A673 (cell line): Measurements from ENCODE around the gene TLX3. TPM values are rescaled to one million over a fixed set of nuclear protein-coding genes. Genes with fewer than 3 reads are reported as not detected.
A peak's percentile ranks its signal among the peaks of the same experiment; 100 is the strongest.

ENCODE experiments used
- BruUV-seq: library from RNA; stranded (reverse); fragments of 400-500 nt; replicated peaks from 2 replicates; lab custom pipeline; 2021; lab: Mats Ljungman, UMichigan
- CTCF ChIA-PET: fragments of 300-600 bp; sonication (Branson Sonifier 250); formaldehyde crosslinking; loops from one replicate; lab custom pipeline; 2022; ENCODE audit warnings: antibody characterized with exemption; lab: Charles Lee
- POLR2A ChIA-PET: fragments of 300-600 bp; sonication (Branson Sonifier 250); formaldehyde crosslinking; loops from one replicate; lab custom pipeline; 2022; ENCODE audit warnings: antibody characterized with exemption; ENCODE audit not compliant: low non-redundant PET; lab: Charles Lee
- DNase-seq: peaks from one replicate; pipeline ENCODE4 v3.0.0-alpha.2; 2015; ENCODE audit warnings: low spot score
- H3K27ac ChIP-seq: fragments of 200-600 bp; sonication (generic); 2 replicates; pipeline ENCODE4 v1.5.1; 2016; ENCODE audit warnings: mixed run types, low read depth, mild to moderate bottlenecking, mixed read lengths, antibody characterized with exemption, low read length; ENCODE audit not compliant: poor library complexity, severe bottlenecking
- H3K27me3 ChIP-seq: fragments of 200-600 bp; sonication (generic); replicated peaks from 2 replicates; pipeline ENCODE4 v1.6.1; 2017; ENCODE audit warnings: mixed run types, low read depth, mild to moderate bottlenecking, mixed read lengths, antibody characterized with exemption, low read length; ENCODE audit not compliant: insufficient read depth, poor library complexity
- H3K36me3 ChIP-seq: fragments of 200-600 bp; sonication (generic); 2 replicates; pipeline ENCODE4 v1.6.1; 2016; ENCODE audit warnings: mixed run types, mild to moderate bottlenecking, mixed read lengths, antibody characterized with exemption, low read length; ENCODE audit not compliant: insufficient read depth, poor library complexity, severe bottlenecking
- H3K4me1 ChIP-seq: fragments of 200-600 bp; sonication (generic); 2 replicates; pipeline ENCODE4 v1.6.1; 2017; ENCODE audit warnings: mixed run types, mild to moderate bottlenecking, mixed read lengths, antibody characterized with exemption, low read length; ENCODE audit not compliant: insufficient read depth, poor library complexity, severe bottlenecking
- H3K4me3 ChIP-seq: fragments of 200-600 bp; sonication (generic); 2 replicates; pipeline ENCODE4 v1.5.1; 2016; ENCODE audit warnings: low read depth, mixed run types, mild to moderate bottlenecking, mixed read lengths, low read length; ENCODE audit not compliant: poor library complexity, severe bottlenecking
- H3K9me3 ChIP-seq: fragments of 200-600 bp; sonication (generic); 2 replicates; pipeline ENCODE4 v1.6.1; 2016; ENCODE audit warnings: mixed run types, low read depth, mild to moderate bottlenecking, mixed read lengths, antibody characterized with exemption, low read length; ENCODE audit not compliant: poor library complexity, severe bottlenecking
- EZH2 ChIP-seq: fragments of 200-600 bp; sonication (generic); IDR thresholded peaks from 2 replicates; pipeline ENCODE4 v1.6.1; 2017; ENCODE audit warnings: borderline replicate concordance, low read depth, mild to moderate bottlenecking, mixed read lengths, antibody characterized with exemption, low read length; ENCODE audit not compliant: poor library complexity, severe bottlenecking
- intact Hi-C: fragments of 100-400 bp; cut with micrococcal nuclease; formaldehyde crosslinking; loops from one replicate; pipeline ENCODE4 v1.10.0; 2022; ENCODE audit not compliant: unreplicated experiment
- total RNA-seq: library from RNA; stranded (reverse); gene quantifications from 2 replicates; pipeline ENCODE4 v1.2.3, GENCODE V29; 2021
- TF ChIP-seq, protein P1 (sequence below): fragments of 300-800, 200-600 bp; sonication (generic); conservative IDR thresholded peaks from 2 replicates; pipeline ENCODE4 v1.5.1; 2017; ENCODE audit warnings: low read depth, mild to moderate bottlenecking, antibody characterized with exemption, low read length, moderate library complexity, mixed read lengths

TLX3 gene
- total RNA-seq, 1 experiment from 2014 or later: not detected

DNA sequence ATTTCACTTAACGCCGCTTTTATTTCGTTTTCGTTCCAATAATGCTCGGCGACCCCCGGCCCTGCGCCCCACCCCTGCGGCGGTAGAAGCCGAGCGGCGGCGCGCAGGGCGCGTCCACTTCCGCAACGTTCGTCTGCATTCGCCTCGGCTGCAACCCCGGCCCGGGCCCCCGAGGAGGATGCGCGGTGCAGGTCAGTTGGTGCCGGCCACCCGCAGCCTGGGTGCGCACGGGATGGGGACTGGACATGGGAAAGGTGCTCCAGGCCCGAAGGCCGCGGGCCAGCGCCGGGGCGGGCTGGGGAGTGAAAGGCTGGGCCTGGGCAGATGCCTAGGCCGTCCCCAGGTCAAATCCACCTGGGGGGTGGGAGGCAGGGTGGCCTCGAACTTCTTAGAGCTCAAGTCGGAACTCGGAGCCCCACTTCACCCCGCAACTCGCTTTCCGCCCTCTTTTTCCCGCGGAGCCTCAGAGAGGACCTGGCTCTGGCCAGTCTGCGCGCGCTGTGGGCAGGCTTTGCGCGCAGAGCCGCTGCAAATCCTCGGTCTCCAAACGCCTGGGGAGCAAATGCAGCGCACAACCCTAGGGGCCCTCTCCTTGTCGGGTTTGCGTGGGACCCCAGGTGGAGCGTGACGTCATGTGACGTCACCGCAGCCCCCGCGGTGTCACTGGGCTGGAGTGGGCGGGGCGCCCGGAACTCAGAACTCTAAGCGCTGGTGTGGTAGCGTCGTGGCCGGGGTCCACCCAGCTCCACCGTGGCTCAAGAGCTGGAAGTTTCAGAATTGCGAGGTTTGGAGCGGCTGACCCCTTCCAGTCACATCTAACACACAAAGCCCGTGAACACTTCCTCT, 3.3 kb downstream of the TLX3 start:
- intact Hi-C loops: no loop called here
- CTCF ChIA-PET: no interaction called here
- DNase-seq: no peak

GRCh38 chr5:171313481-171314206, 4.6 kb downstream of the TLX3 start:
- H3K9me3 ChIP-seq: no peaks in the 10 kb centered on the region
- no peak for DNase-seq
- no peak overlapping the region for H3K4me3 ChIP-seq
- no peaks in the 10 kb centered on the region for H3K36me3 ChIP-seq
- intact Hi-C loops: no loop called here
- no TSS peak for BruUV-seq
- no peak overlapping the region for H3K27ac ChIP-seq
- TF ChIP-seq EZH2: peak; percentile 56
- TF ChIP-seq, protein P1, sequence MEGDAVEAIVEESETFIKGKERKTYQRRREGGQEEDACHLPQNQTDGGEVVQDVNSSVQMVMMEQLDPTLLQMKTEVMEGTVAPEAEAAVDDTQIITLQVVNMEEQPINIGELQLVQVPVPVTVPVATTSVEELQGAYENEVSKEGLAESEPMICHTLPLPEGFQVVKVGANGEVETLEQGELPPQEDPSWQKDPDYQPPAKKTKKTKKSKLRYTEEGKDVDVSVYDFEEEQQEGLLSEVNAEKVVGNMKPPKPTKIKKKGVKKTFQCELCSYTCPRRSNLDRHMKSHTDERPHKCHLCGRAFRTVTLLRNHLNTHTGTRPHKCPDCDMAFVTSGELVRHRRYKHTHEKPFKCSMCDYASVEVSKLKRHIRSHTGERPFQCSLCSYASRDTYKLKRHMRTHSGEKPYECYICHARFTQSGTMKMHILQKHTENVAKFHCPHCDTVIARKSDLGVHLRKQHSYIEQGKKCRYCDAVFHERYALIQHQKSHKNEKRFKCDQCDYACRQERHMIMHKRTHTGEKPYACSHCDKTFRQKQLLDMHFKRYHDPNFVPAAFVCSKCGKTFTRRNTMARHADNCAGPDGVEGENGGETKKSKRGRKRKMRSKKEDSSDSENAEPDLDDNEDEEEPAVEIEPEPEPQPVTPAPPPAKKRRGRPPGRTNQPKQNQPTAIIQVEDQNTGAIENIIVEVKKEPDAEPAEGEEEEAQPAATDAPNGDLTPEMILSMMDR: no peak
- ChIA-PET CTCF (no interaction called here), POLR2A (no interaction called here)
- no peaks in the 10 kb centered on the region for H3K4me1 ChIP-seq
- peaks cover 100% of the 10 kb centered on the region for H3K27me3 ChIP-seq

More for the DNA sequence above, 3.3 kb downstream of the TLX3 start:
- H3K27ac ChIP-seq: no peak overlapping the region
- TF ChIP-seq, protein P1: no peak
- peak; percentile 86 for TF ChIP-seq EZH2
- no peaks in the 10 kb centered on the region for H3K4me1 ChIP-seq
- POLR2A ChIA-PET: no interaction called here
- no peaks in the 10 kb centered on the region for H3K36me3 ChIP-seq
- H3K27me3 ChIP-seq: peaks cover 100% of the 10 kb centered on the region
- no TSS peak for BruUV-seq
- no peak overlapping the region for H3K4me3 ChIP-seq
- H3K9me3 ChIP-seq: no peaks in the 10 kb centered on the region

DNA sequence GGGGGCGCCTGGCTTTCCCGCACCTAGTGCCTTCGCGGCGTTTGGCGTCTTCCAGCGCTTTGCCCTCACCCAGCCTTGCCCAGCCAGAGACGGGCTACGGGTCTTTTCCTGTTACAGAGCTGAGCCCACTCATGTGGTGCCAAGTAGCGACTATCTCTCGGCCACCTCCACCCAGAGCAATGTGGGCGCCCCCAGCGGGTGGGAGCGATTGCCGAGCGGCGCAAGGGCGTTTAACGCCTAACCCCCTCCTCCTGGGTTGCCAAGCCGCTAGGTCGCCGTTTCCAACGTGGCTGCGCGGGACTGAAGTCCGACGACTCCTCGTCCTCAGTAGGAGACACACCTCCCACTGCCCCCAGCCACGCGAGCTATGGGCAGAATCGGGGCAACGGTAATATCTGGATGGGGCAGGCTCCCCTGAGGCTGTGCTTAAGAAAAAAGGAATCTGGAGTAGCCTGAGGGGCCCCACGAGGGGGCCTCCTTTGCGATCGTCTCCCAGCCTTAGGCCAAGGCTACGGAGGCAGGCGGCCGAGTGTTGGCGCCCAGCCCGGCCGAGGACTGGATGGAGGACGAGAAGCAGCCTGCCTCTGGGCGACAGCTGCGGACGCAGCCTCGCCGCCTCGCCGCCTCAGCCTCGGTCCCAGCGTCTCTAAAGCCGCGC, 5.8 kb downstream of the TLX3 start:
- Histone ChIP-seq H3K4me3 (no peak overlapping the region), H3K27me3 (peaks cover 100% of the 10 kb centered on the region), H3K36me3 (no peaks in the 10 kb centered on the region), H3K27ac (no peak overlapping the region), H3K4me1 (no peaks in the 10 kb centered on the region), H3K9me3 (no peaks in the 10 kb centered on the region)
- no peak for TF ChIP-seq EZH2
- TF ChIP-seq, protein P1: no peak
- no TSS peak for BruUV-seq
- POLR2A ChIA-PET: no interaction called here
- intact Hi-C loops: no loop called here
- DNase-seq: no peak
- CTCF ChIA-PET: no interaction called here
